IPS-20b (cell line): Measurements from ENCODE around the gene RNU6-9.
"Not testable (repeated sequence)": the region's sequence is repeated elsewhere in the genome, so short reads cannot be mapped to it uniquely, and the experiment has no call there.

ENCODE experiments used
- H3K27ac ChIP-seq: one replicate; pipeline ENCODE4 v1.5.1; 2013; ENCODE audit warnings: low read length
- H3K27me3 ChIP-seq: 2 replicates; pipeline ENCODE4 v1.6.1; 2013; ENCODE audit warnings: mild to moderate bottlenecking, low read length, inconsistent platforms; ENCODE audit not compliant: insufficient read depth
- H3K36me3 ChIP-seq: 2 replicates; pipeline ENCODE4 v1.6.1; 2013; ENCODE audit warnings: low read depth, mild to moderate bottlenecking, inconsistent platforms, low read length, moderate library complexity; ENCODE audit not compliant: insufficient read depth
- H3K4me1 ChIP-seq: 2 replicates; pipeline ENCODE4 v1.6.1; 2013; ENCODE audit warnings: mild to moderate bottlenecking, control low read depth, inconsistent platforms, low read length, moderate library complexity; ENCODE audit not compliant: insufficient read depth
- H3K4me3 ChIP-seq: 2 replicates; pipeline ENCODE4 v1.5.1; 2013; ENCODE audit warnings: mild to moderate bottlenecking, low read length, inconsistent platforms
- H3K9ac ChIP-seq: 2 replicates; pipeline ENCODE4 v1.6.1; 2013; ENCODE audit warnings: low read depth, mild to moderate bottlenecking, inconsistent platforms, low read length, moderate library complexity
- H3K9me3 ChIP-seq: 2 replicates; pipeline ENCODE4 v1.6.1; 2013; ENCODE audit warnings: mild to moderate bottlenecking, low read depth, low read length, inconsistent platforms; ENCODE audit not compliant: insufficient read depth

Gene RNU6-9

DNA sequence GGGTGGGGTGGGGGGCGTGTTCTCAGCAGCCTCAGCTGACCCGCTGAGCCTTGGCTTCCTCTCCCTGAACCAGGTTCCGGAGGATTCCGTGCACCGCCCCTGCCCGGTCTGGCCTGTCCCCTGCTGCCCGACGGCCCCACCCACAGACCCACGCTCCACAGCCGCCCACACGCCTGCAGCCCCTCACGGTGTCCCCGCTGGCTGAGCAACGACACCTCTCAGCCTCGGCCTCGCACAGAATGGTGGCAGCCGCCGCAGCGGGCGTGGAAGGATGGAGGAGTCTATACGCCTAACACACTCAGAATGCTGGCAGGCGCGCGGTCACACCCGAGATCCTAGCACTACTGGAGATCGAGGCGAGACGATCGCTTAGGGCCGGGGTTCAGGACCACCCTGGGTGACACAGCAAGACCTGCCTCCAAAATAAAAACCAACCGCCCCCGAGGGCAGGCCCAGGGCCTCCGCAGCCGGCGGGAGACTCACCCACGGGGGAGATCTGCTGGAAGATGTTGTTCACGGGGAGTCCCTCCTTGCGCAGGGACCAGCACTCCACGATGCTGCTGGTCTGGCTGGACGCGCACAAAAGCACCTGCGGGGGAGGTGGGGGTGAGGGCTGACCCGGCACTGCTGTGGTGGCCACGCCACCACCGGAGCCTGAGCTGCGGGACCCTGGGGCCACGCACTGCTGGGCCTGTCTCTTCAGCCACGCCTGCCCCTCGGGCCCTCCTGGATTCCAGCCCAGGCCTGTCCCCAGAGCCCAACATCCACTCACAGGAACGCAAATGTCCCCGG, 8.7 kb upstream of the RNU6-9 start:
- Histone ChIP-seq H3K36me3 (peaks cover 64% of the 10 kb centered on the region), H3K4me1 (no peaks in the 10 kb centered on the region), H3K27me3 (no peaks in the 10 kb centered on the region), H3K9me3 (no peaks in the 10 kb centered on the region), H3K27ac (no peak overlapping the region), H3K4me3 (no peak overlapping the region), H3K9ac (no peak overlapping the region)

DNA sequence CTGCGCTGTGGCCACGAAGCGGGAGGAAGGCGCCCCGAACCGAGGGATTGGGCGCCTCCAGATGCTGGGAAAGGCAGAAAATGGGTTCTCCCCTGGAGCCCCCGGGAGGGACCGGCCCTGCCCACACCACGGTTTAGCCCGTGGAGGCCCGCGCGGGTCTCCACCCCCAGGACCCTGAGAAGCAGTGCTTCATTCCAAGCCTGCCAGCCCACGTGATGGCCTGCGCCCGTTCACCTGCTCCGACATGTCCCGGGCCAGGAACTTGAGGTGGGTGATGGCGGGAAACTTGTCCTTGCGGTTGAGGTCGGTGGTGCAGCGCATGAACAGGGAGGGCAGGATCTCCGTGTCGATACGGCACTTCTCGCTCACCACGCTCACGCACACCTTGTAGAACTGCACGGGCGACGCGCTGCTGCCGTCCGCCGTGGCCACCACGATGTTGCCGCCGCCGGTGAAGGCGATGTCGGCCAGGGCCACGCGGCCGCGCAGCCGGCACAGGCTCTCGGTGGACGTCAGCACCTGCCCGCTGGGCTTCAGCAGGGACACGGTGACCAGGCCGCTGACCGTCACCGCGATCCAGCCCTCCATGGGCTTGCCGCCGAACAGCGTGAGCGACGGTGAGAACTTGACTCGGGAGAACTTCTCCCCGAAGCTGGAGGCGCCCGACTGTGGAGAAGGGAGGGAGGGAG, 7.6 kb upstream of the RNU6-9 start:
- Histone ChIP-seq H3K36me3 (peaks cover 75% of the 10 kb centered on the region), H3K27ac (no peak overlapping the region), H3K4me1 (no peaks in the 10 kb centered on the region), H3K9ac (no peak overlapping the region), H3K9me3 (no peaks in the 10 kb centered on the region), H3K4me3 (no peak overlapping the region), H3K27me3 (no peaks in the 10 kb centered on the region)

DNA sequence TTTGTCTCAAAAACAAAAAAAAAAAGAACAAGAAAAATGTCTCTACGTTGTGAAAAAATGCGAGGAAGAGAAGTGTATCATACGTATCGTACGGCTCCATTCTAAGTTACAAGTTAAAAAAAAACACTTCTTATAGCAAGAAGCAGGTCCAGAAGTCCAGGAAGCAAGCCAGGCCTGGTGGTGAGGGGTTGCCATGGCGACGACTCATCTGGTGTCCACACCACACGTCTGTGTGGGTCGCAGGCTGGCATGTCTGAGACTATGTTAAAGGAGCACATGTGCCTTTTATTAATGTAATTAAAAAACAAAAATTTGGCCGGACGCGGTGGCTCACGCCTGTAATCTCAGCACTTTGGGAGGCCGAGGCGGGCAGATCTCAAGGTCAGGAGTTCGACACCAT, 6.2 kb upstream of the RNU6-9 start:
- H3K4me1 ChIP-seq = no peaks in the 10 kb centered on the region
- no peak overlapping the region for H3K4me3 ChIP-seq
- no peaks in the 10 kb centered on the region for H3K9me3 ChIP-seq
- H3K27ac ChIP-seq = no peak overlapping the region
- H3K9ac ChIP-seq = no peak overlapping the region
- H3K27me3 ChIP-seq = no peaks in the 10 kb centered on the region
- H3K36me3 ChIP-seq = peaks cover 66% of the 10 kb centered on the region

DNA sequence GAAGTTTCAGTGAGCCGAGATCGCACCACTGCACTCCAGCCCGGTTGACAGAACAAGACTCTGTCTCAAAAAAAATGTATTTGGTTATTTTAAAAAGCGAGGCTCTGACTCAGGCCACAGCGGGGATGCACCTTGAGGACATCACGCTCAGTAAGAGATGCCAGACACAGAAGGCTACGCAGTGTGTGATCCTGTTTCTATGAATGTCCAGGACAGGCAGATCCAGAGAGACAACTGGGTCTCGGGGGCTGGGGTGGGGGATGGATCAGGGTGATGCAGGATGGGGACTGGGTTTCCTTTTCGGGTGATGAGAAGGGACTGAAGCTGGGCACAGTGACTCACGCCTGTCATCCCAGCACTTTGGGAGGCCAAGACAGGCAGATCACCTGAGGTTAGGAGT, 5.7 kb upstream of the RNU6-9 start:
- Histone ChIP-seq H3K36me3 (peaks cover 61% of the 10 kb centered on the region), H3K27me3 (no peaks in the 10 kb centered on the region), H3K9ac (no peak overlapping the region), H3K9me3 (no peaks in the 10 kb centered on the region), H3K4me1 (no peaks in the 10 kb centered on the region), H3K27ac (no peak overlapping the region), H3K4me3 (no peak overlapping the region)

DNA sequence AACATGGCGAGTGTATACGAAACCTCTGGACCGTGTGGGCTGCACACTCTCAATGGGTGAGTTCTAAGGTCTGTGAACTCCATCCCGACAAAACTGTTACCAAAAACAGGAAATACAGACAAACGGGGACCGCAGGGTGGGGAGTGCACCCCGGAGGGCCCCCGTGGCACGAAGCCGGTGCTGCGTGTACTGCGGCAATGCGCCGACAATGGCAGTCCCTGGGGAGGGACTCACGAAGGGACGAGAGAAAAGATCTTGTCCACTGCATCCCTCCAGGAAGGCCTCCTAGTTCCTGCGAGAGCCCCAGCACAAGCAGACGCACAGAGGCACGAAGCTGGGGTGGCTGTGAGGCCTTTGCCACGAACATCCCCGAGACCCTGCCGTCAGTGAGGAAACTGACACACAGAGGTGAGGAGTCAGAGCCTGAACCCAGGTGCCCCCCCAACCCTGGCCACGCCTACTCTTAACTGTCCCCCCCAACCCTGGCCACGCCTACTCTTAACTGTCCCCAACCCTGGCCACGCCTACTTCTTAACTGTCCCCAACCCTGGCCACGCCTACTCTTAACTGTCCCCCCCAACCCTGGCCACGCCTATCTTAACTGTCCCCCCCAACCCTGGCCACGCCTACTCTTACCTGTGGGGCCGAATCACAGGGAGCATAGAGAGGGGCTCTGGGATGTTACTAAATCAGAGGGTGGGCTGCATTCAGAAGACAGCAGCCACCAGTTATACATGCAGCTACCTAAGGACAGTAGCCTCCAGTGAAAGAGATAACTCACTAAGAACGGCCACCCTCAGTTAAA, 4.5 kb upstream of the RNU6-9 start:
- Histone ChIP-seq H3K9me3 (no peaks in the 10 kb centered on the region), H3K27me3 (no peaks in the 10 kb centered on the region), H3K36me3 (peaks cover 53% of the 10 kb centered on the region), H3K4me3 (no peak overlapping the region), H3K4me1 (no peaks in the 10 kb centered on the region), H3K9ac (no peak overlapping the region), H3K27ac (no peak overlapping the region)

DNA sequence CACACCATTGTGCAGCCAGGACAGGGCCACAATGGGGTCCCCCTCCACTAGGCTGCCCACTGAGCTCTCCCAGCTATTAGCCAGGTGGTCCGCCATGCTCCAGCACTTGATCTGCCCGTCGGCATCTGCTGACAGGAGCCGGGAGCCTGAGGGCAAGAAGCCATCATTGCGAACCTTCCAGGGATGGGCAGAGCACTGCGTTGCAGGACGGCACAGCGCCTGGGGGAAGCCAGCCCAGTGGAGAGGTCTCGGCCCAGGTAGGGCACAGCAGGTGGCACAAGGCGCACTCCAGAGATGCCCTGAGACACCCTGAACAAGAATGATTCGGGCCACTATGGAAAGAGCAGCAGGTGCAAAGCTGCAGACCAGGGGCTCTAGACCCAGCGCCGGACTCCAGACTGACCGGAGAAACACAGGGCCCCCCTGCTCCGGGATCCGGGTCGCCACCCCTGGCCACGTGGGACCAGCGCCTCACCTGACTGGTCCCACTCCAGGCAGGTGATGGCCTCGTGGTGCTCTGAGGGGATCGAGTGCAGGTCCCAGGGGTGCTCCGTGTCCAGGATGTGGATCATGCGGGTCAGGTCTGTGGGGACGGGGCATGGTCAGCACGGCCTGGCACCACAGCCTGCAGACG, 3.5 kb upstream of the RNU6-9 start:
- H3K27ac ChIP-seq = no peak overlapping the region
- H3K9me3 ChIP-seq = no peaks in the 10 kb centered on the region
- H3K9ac ChIP-seq = no peak overlapping the region
- no peaks in the 10 kb centered on the region for H3K4me1 ChIP-seq
- H3K27me3 ChIP-seq = no peaks in the 10 kb centered on the region
- H3K36me3 ChIP-seq = peaks cover 50% of the 10 kb centered on the region
- H3K4me3 ChIP-seq = no peak overlapping the region

DNA sequence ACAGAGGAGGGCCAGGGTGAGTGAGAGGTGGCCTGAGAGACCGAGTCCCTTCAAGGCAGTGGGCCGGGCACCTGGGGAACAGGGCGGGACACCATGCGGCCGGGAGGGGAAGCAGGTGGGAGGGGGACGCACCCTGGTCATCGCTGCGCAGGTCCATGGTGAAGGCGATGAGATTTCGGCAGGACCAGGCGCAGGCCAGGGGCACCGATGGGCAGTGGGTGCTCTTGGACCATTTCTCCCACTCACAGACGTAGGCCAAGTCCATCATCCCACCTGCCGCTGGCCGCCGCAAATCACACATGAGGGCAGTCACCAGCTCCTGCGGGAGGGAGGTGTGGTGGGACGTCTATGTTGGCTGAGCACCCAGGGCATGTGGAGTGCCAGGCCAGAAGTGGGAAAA, 2.5 kb upstream of the RNU6-9 start:
- Histone ChIP-seq H3K4me3 (no peak overlapping the region), H3K4me1 (no peaks in the 10 kb centered on the region), H3K27me3 (no peaks in the 10 kb centered on the region), H3K27ac (no peak overlapping the region), H3K9me3 (no peaks in the 10 kb centered on the region), H3K9ac (no peak overlapping the region), H3K36me3 (peaks cover 39% of the 10 kb centered on the region)

DNA sequence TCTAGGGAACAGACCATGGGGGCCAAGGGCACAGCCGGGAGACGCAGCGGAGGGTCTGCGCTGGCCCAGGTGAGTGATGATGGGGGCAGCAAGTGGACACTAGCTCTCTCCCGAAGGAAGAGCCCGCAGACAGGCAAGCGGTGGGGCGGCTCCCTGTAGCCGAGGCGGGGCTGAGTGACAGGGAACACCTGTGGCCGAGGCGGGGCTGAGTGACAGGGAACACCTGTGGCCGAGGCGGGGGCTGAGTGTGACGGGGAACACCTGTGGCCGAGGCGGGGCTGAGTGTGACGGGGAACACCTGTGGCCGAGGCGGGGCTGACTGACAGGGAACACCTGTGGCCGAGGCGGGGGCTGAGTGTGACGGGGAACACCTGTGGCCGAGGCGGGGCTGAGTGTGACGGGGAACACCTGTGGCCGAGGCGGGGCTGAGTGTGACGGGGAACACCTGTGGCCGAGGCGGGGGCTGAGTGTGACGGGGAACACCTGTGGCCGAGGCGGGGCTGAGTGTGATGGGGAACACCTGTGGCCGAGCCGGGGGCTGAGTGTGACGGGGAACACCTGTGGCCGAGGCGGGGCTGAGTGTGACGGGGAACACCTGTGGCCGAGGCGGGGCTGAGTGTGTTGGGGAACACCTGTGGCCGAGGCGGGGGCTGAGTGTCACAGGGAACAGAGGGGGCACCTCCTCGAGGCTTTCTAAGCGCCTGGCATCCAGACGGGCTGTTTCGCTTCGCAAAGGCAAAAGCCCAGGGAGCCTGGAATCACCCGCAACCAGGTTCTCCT, 1.7 kb upstream of the RNU6-9 start:
- Histone ChIP-seq H3K9ac (peak overlapping the region; percentile 76; the same call in 1 of the 2 replicates), H3K4me3 (peak overlapping the region; percentile 84; the same call in 1 of the 2 replicates), H3K36me3 (peaks cover 34% of the 10 kb centered on the region)
- not testable (repeated sequence) for H3K4me1 ChIP-seq, H3K27ac ChIP-seq, H3K9me3 ChIP-seq, H3K27me3 ChIP-seq

DNA sequence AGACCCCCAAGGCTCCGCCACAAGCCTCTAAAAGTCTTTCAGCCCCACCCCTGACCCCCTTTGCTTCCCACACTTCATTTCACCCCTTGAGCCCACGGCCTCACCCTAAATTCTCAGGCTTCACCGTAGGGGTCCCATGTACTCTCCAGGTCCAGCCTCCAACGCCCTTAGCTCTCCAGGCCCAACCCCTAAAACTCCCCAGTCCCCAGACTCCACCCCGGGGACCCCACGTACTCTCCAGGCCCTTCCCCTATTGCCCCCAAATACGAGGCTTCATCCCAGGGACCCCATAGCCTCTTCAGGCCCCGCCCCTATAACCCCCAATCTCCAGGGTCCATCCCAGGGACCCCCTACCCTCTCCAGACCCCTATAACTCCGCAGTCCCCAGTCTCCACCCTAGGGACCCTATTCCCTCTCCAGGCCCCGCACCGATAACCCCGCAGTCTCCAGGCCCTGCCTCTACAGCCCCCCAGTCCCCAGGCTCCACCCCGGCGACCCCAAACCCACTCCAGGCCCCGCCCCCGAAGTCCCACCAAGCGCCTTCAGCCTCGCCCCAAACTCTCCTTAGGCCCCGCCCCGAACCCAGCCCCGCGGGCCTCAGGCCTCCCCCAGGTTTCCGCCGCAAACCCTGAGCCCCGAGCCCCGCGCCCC, 916 bp upstream of the RNU6-9 start:
- Histone ChIP-seq H3K4me1 (no peaks in the 10 kb centered on the region), H3K9me3 (no peaks in the 10 kb centered on the region), H3K36me3 (peaks cover 35% of the 10 kb centered on the region), H3K27me3 (no peaks in the 10 kb centered on the region), H3K9ac (peak overlapping the region; percentile 76; the same call in 1 of the 2 replicates), H3K4me3 (peak overlapping the region; percentile 84), H3K27ac (no peak overlapping the region)

DNA sequence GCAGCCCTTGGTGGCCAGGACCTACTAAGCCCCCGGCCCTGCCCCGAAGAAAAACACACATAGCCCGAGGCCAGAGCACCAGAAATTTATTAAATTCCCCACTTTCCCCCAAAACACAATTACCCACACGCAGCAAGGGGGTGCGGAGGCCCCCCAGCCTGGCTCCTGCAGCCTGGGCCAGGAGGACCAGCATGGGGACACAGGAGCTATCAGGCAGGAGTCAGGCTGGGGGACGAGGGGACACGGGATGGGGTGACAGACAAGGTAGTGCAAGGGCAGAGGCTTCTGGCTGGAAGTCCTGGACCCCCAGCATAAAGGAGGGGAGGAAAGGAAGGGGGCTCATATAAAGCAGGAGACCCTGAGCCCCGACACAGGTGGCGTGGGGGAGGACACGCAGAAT, 3.1 kb downstream of the RNU6-9 start:
- Histone ChIP-seq H3K9ac (no peak overlapping the region), H3K36me3 (peaks cover 21% of the 10 kb centered on the region; the same call in 1 of the 2 replicates), H3K27ac (no peak overlapping the region), H3K4me3 (no peak overlapping the region), H3K27me3 (no peaks in the 10 kb centered on the region), H3K9me3 (no peaks in the 10 kb centered on the region), H3K4me1 (no peaks in the 10 kb centered on the region)
